Fibroblast of skin of left biceps (primary cell): ENCODE data around the gene PLLP.

Source experiments
- DNase-seq, 2 experiments: peaks; one replicate each; pipeline ENCODE4 v3.0.0-alpha.2; 2013; ENCODE audit warnings: low read depth in 2 of 2

Gene PLLP

DNA sequence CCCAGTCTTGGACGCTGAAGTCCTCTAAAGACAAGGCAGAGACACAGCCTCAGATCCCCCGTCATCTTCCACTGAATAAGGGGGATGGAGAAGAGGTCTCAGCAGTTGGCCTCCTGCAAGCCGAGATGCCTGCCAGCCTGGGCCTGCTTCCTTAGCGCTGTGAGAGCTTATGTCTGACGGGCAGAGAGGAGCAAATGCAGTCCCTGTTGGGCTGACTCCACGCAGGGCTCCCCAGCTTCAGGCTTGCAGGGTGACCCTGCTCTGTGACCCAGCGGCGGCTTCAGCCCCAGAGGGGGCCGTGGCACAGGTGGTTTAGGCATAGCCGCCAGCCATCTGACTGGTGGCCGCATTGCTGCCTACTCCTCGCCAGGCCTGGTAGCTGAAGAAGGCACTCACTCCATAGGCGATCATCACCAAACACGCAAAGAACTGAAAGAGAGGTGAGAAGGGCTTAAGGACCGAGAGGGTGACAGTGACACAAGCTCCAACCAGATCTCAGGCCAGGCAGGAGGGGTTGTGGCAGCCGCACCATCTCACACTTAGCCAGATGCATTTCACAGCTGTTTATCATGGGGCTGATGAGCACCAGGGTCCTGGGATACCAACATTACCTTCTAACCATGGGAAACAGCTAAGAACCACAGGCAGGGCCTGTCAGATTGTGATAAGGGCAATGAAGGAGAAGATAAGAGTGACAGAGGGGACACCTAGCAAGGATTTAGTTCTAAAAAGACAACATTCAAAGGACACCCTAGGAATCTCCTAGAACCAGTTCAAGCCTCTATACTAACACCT, 27.7 kb downstream of the PLLP start:
- no peak for DNase-seq

DNA sequence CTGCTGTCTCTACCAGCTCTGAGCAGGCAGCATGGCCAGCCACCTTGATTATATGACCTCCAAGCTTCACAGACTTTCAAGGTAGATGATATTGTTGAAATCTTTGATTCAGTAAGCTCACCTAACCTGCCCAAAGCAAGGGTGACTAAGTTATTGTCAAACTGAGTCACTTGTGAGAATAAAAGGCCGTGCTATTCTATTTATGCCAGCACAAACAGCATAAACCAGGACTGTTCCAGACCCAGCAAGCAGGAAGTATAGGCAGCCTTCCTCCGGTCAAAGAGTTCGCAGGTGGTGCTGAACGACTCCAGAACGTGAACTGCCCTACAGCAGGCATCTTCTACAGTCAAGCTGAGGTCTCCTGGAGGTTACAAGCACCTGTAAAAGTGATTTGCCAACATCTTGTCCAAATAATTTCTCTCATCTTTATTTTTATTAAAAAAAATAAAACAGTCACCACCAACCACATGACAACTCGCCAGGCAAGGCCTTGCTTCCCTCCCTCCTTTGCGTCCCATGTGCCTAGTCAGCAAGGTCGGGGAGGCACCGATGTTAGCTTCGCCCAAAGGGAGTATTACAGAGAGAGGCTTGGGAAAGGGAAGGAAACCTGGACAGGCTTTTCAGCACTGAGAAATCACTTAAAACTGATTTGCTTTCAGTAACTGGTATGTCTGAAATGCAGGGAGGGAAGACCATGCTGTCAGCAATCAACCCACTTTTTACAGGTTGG, 28.6 kb downstream of the PLLP start:
- no peak for DNase-seq

DNA sequence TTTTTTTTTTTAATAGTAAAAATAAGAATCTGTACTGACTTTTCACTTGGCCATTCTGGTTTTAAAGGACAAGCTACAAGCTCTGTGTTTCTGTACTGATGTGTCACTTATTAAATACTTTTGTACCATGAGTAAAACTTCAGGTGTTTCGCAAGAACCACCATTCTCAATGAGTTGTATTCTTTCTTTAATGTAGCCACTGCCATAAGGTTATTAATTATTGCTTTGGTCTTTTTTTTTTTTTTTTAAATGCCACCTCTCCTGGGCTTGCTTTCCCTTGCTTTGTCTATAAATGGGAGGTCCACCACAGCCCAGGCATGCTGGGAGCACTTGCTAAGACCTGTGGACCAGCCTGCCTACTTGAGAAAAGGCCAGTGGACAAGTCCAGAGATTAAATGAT, 31.0 kb downstream of the PLLP start:
- DNase-seq, result no peak

DNA sequence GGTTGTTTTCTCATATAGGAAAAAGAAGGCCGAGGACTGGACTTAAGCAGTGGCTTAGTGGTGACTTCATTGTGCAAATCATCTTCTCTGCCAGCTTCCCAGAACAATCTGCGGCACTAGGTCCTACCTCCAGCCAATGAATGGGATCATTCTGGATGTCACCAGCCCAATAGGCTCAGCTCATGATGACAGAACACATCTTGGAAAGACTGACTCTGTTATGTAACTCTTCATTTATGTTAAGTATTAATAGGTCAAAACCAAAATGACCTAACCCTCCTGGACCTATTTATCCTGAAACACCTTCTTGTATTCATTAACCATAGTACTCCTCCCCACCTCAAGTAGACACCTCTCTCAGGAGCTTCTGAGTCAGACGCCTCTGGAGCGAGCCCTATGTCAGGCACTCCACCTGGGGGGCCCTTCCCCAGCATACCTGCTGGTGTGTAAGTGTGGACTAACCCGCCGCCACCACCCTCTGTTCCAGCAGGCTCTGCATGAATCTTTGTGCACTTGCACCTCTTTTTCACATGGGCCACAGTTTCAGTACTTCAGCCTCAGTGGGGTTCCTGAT, 32.2 kb downstream of the PLLP start:
- no peak for DNase-seq

DNA sequence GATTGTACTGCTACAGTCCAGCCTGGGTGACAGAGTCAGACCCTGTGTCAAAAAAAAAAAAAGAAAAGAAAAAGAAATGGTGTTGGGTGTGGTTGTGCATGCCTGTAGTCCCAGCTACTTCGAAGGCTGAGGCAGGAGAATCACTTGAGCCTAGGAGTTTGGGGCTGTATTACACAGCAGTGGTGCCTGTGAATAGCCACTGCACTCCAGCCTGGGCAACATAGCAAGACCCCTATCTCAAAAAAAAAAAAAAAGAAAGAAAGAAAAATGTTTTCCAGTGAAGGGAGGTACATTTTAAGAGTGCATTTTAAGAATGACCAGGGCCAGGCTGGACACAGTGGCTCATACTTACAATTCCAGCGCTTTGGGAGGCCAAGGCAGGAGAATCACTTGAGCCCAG, 33.1 kb downstream of the PLLP start:
- no peak for DNase-seq

DNA sequence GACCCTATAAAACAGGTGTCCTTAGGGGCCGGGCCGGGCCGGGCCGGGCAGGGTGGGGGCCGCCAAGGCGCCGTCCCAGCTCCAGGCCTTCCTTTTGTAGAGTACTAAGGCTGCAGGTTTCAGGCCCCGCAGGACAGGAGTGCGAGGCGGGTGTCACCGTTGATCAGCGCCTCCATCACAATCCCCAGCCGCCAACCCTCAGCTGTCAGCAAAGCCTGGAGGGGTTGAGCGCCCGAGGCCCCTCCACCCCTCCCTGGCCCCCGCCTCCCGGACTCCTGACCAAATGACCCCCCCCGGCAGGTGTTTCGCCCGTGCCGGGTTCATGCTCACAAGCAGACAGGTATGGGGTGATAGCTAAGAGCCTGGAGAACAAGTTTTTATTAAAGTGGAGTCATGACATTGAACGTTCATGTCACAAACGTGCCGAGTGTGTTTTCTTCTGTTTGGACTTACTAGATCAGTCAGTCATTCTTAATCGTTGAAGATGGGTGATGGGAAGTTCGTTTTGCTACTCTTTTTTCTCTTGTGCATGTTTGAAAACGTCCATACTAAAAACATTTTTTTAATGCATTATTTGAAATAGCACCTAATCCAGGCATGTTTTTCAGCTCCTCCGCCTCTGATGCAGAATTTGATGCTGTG, 38.9 kb downstream of the PLLP start:
- no peak for DNase-seq

DNA sequence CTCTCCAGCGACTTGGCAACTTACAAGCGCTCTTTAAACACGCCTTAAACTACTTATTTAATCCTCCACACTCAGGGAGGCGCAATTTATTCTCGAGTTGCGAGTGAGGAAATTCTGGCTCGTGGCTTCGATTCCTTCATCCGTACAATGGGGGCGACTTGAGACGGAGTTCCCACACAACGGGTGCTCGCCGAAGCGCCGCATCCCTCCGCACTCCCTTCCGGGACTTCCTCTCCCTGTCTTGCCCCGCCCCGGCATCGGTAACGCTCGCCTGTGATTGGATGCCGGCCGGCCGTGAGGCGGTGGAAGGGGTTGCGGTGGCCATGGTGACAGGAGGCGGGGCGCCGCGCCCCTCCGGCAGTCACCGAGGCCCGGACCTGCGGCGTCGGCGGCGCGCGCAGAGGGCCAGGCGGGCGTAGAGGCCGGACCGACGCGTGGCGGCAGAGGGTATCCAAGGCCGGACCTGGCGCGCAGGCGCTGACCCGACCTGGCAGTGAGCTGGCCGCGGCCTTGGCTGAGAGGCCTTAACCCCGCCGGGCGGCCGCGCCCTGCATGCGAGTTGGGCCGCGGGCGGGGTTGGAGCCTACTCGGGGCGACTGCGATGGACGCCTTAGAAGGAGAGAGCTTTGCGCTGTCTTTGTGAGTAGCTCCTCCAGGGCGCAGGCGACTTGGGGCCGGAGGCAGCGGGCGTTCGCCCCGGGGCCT, 39.6 kb downstream of the PLLP start, which contains the start of gene ARL2BP:
ARL2BP (plus strand) TSS at position 493 of the 705 bp plus-strand sequence; CDS start at position 602, 109 bp downstream.
- DNase-seq, result peak; percentile 93 to 94

DNA sequence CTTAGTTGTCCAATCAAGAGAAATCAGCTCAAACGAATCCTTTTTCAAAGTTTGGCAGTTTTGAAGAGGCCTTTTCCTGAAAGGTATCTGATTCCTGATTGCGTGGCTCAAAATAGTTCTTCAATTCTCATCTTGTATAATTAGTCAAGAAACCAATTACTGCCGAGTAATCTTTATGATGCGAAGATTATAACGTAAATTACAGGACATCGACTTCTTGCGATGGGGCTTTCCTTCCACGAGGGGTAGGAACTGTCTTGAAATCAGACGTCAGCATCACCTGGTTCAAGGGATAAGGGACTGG, 40.1 kb downstream of the PLLP start:
- no peak for DNase-seq

DNA sequence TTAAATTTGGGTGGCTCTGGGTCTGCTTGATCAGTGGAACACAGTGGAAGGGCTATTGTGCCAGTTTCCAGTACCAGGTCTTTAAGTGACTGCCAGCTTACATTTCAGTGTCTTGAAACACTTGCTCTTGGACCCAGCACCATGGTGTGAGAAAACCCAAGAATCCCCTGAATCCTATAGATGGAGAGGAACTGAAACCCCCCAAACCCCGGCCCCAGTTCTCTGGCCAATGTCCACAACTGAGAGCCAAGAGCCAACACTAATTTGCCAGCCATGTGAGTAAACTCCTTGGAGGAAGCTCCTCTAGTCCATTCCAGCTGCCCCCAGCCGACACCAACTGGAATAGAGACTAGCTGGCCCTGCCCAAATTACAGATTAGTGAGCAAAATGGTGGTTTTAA, 41.8 kb downstream of the PLLP start:
- no peak for DNase-seq

DNA sequence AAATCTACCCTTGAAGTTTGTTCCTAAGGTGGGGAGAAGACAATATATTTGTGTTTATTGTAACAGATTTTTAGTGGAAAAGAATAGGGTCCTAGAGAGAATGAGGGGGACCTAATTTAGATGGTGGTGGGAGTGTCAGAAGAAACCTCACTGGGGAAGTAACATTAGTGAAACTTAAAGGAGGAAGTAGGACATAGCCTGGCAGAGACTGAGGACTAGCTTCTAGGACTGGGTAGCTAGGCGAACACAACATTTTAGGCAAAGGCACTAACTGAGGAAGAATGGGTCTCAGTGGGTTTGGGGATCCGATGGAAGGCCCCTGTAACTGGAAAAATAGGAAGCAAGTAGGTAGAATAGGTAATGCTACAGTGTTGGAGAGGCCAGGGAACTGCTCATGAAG, 43.6 kb downstream of the PLLP start:
- no peak for DNase-seq

DNA sequence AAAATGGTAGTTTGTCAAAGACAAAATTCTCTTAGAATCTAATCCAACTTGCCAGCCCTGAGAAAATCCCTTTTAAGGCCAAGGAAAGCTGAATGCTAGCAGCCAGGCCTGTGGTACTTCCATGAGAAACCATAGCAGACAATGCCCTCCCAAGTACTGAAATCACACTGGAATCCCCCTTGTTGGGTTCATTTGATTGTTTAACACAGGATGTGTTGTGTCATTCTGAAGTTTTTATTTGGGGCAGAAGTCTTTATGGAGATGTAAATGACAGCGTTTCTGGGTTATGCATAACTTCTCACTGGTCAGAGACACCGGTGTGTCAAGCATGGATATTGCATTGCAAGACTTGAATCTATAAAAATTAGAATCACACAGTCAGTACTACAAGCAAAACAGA, 45.4 kb downstream of the PLLP start:
- DNase-seq, result no peak

DNA sequence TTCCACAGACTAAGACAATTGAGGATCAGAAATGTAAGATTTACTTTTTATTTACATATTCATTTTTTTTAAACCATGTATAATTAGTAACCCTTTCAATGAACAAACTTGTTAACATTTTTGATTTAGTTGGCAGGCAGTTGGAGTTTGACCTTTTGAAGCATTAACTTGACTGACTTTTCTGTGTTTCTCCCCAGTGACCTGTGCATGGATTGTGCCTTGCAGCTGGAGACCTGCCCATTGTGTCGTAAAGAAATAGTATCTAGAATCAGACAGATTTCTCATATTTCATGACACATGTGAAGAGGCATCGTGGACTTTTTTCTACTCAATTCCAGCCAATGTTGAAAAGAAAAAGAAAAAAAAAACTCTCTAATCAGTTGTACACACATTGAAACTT, 45.8 kb downstream of the PLLP start:
- DNase-seq, result no peak

DNA sequence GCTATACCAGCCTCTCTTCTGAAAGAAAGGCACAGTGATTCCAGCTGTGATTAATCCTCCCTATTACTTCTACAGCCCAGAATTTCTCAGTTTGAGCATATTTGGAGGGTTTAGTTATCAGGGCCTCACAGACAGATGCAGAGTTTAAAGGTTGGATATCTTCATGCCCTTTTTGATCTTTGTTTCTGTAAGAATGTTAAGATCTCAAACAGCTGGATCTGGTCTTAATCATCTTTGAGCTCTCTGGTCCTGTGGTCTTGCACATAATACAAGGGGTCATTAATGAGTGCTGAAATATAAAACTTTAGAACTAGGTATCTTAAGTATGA, 48.5 kb downstream of the PLLP start:
- no peak for DNase-seq

DNA sequence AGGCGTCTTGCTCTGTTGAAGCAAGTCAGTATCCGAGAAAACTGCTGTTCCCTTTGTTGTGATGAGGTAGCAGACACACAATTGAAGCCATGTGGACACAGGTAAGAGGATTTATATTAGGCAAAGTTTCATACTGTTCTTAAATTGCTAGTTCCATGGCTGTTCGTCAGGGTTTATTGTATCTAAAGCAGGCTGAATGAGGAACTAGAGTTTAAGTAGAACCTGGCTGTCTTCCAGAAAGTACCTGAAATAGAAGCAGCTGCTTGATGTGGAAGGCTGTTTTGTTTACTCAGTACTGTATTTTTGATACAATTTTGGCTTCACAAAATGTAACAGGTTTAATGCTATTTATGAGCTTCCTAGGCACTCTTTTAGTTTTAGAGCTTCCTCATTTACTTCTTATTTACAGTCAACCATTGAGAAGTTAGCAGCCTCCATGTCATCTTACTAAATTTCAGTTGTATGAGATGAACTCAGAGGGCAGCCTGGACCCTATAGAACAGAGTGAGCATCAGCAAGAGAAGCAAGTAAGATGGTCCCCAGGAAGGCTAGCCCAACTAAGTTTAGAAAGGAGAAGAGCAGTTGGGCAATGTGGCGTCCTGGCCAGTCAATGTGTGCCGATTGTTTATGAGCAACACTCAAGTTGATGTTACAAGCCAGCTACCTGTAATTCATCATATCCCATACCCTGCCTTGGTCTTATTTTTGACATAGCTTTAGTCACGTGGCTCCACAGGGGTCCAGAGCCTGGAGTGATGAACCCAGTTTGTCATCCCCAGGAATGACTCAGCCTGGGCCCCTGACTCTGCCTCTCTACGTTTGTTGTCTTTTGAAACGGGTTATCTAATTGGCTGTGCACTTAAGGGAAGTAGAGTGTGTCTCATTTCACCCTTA, 49.1 kb downstream of the PLLP start:
- peak; percentile 27 to 28 for DNase-seq

DNA sequence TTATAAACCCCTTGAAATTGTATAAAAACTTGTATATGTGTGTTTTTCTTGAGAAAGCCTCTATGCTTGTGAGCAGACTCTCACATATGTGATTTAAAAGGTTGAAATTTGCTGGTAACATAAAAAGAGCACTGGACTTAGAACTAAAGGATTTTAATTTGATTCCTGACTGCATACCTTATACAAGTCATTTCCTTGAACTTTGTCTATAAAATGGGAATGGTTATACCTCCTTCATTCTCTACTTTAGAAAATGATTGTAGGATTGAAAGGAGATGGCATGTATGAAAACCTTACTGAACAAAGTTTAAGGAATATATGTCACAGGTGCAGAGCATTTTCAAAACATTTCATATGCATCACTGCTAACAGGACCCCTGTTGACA, 49.8 kb downstream of the PLLP start:
- no peak for DNase-seq

DNA sequence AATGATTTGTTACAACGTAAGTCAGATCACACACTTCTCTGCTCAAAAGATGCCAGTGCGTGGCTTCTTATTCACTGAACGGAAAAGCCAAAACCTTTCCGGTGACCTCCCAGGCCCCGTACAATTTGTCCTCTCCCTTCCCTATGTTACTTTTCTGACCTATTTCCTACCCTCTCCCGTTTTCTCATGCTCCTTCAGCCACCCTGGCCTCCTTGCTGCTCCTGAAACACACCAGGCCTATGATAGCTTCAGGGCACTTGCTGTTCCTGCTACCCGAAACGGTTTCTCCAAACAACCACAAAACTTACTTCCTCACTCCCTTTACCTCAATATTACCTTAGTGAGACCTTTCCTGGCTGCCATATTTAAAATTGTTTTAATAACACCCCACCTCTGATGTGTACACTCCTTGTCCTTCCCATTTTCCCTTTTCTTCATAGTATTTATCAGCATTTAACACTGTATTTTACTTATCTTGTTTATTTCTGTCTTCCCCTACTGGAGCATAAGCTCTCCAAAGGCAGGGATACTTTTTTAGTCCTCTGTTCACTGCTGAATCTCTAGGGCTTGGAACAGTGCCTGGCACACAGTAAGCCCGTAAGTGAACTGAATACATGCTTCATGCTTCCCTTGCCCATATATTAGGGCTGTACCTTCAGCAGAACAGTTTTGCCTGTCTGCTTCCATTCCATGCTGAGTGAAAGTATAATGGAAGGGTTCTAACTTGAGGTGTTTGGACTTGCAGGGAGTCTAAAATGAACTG, 50.3 kb downstream of the PLLP start:
- no peak for DNase-seq

DNA sequence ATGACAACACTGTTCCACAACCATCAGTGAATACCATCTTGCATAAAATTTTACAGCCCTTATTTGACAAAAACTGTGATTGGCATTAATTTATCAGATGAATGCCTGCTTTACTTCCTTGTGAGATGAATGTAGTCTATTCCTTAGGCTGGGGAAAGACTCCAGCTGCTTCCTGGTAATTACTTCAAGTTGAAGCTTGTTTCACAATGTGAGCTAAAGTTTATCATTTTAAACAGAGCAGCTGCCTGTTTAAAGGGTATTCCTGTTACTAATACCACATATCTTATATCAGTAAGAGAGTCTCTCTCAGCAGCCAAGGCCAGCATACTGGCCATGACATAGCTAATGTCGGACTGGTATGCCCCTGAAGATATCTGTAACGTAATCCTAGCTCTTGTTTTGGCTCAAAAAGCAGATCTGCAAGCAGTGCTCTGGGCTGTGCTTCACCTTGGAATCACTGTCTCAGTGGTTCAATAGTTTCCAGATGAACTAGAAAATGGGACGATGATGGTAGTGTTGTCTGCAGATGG, 52.6 kb downstream of the PLLP start:
- no peak for DNase-seq

DNA sequence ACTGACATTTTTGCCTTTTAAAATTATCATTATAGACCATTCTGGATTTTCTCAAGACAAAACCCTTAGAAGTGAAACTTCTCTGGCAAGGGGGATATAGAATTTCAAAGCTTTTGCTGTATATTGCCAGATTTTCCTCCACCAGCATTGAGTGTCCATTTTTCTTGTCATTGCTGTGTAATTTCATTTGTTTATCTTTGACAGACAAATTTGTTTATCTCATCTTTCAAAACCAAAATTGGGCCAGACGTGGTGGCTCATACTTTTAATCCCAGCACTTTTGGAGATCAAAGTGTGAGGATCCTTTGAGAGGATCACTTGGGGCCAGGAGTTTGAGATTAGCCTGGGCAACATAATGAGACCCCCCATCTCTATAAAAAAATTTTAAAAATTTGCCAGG, 55.4 kb downstream of the PLLP start:
- no peak for DNase-seq

DNA sequence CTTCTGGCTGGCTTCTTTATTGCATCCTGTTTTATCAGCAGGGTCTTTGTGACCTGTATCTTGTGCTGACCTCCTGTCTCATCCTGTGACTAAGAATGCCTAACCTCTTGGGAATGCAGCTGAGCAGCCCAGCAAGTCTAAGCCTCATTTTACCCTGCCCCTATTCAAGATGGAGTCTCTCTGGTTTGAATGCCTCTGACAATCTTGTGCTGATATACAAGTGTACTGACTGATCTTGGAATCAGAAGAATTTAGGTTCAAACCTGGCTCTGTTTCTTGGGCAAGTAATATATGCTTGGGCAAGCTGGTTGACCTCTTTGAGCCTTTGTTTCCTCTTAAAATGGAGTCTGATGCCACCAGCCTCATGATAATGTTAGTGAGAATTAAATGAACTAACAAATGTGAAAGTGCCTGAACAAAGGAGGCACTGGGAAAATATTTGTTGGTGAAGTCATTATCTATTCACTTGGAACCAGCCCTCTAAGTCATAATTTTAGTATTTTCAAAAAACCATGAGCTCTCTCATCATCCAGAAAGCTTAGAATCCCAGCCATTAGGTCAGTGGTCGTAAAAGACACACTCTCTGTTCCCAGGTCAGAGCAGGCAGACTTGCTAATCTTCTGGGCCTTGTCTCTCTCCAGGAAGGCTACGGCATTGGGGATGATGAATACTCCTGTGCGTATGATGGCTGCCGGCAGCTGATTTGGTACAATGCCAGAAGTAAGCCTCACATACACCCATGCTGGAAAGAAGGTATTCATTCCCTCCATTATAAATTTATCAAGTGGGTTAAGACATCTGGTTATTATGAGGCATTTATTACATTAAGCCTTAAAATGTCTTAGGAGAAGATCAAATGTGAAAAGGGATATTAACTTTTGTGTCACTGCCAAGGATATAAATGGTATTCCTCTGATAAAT, 57.5 kb downstream of the PLLP start:
- no peak for DNase-seq
